MM.1S (cell line): ENCODE results near the gene CHRNB4.

Experiments used
- DNase-seq: peaks from one replicate; pipeline ENCODE4 v3.0.0-alpha.2; 2015
- H2AFZ ChIP-seq: fragments of 300-600 bp; sonication (generic); 2 replicates; pipeline ENCODE4 v1.6.0; 2016; ENCODE audit warnings: antibody characterized with exemption, low read length
- H3F3A ChIP-seq: fragments of 300-600 bp; sonication (generic); 2 replicates; pipeline ENCODE4 v1.6.1; 2016; ENCODE audit warnings: mild to moderate bottlenecking, antibody characterized with exemption, low read length, moderate library complexity, mixed read lengths; ENCODE audit not compliant: insufficient read depth
- H3K27ac ChIP-seq: fragments of 300-600 bp; sonication (generic); 2 replicates; pipeline ENCODE4 v1.5.1; 2016; ENCODE audit warnings: mild to moderate bottlenecking, low read length
- H3K27me3 ChIP-seq: fragments of 300-600 bp; sonication (generic); replicated peaks from 2 replicates; pipeline ENCODE4 v1.6.0; 2016; ENCODE audit warnings: low read length; ENCODE audit not compliant: insufficient read depth
- H3K36me3 ChIP-seq: fragments of 300-600 bp; sonication (generic); replicated peaks from 2 replicates; pipeline ENCODE4 v1.6.1; 2016; ENCODE audit warnings: mild to moderate bottlenecking, low read length, mixed read lengths; ENCODE audit not compliant: insufficient read depth
- H3K4me1 ChIP-seq: fragments of 300-600 bp; sonication (generic); 2 replicates; pipeline ENCODE4 v1.6.1; 2016; ENCODE audit warnings: low read length, mixed read lengths
- H3K4me2 ChIP-seq: fragments of 300-600 bp; sonication (generic); 2 replicates; pipeline ENCODE4 v1.6.0; 2016; ENCODE audit warnings: low read depth, low read length
- H3K4me3 ChIP-seq: fragments of 300-600 bp; sonication (generic); 2 replicates; pipeline ENCODE4 v1.5.1; 2016; ENCODE audit warnings: low read length, mixed read lengths
- H3K79me2 ChIP-seq: fragments of 300-600 bp; sonication (generic); 2 replicates; pipeline ENCODE4 v1.6.1; 2016; ENCODE audit warnings: mixed run types, low read length, mixed read lengths
- H3K9ac ChIP-seq: fragments of 300-600 bp; sonication (generic); 2 replicates; pipeline ENCODE4 v1.6.1; 2016; ENCODE audit warnings: low read length, mixed read lengths
- H3K9me2 ChIP-seq: fragments of 300-600 bp; sonication (generic); replicated peaks from 2 replicates; pipeline ENCODE4 v1.6.1; 2016; ENCODE audit warnings: mild to moderate bottlenecking, low read length, mixed read lengths; ENCODE audit not compliant: insufficient read depth
- H3K9me3 ChIP-seq: fragments of 300-600 bp; sonication (generic); replicated peaks from 2 replicates; pipeline ENCODE4 v1.6.1; 2016; ENCODE audit warnings: mild to moderate bottlenecking, low read length, mixed read lengths; ENCODE audit not compliant: insufficient read depth
- H4K20me1 ChIP-seq: fragments of 300-600 bp; sonication (generic); 2 replicates; pipeline ENCODE4 v1.6.1; 2016; ENCODE audit warnings: mild to moderate bottlenecking, low read length, moderate library complexity, mixed read lengths; ENCODE audit not compliant: insufficient read depth
- EZH2 ChIP-seq: fragments of 300-600 bp; sonication (generic); optimal IDR thresholded peaks from 2 replicates; pipeline ENCODE3; 2017; ENCODE audit warnings: low read depth, mild to moderate bottlenecking, antibody characterized with exemption, low read length, mixed read lengths
- EZH2phosphoT487 ChIP-seq: fragments of 300-600 bp; sonication (generic); IDR thresholded peaks from 2 replicates; pipeline ENCODE4 v1.6.1; 2018; ENCODE audit warnings: antibody characterized with exemption, low read length
- TF ChIP-seq, protein P1 (sequence below): fragments of 300-600 bp; sonication (generic); IDR thresholded peaks from 2 replicates; pipeline ENCODE4 v1.5.1; 2016; ENCODE audit warnings: antibody characterized with exemption, low read length, mixed read lengths

The CHRNB4 gene

GRCh38 chr15:78599189-78599588 is 41.8 kb downstream of the CHRNB4 start:
- no peak overlapping the region for H3K9ac ChIP-seq
- no peak for DNase-seq
- H3F3A ChIP-seq: no peaks in the 10 kb centered on the region
- no peak overlapping the region for H3K4me3 ChIP-seq
- no peaks in the 10 kb centered on the region for H3K4me1 ChIP-seq
- no peak overlapping the region for H2AFZ ChIP-seq
- H3K79me2 ChIP-seq: no peaks in the 10 kb centered on the region
- H3K36me3 ChIP-seq: no peaks in the 10 kb centered on the region
- no peaks in the 10 kb centered on the region for H3K27me3 ChIP-seq
- H3K4me2 ChIP-seq: no peak overlapping the region
- H4K20me1 ChIP-seq: no peaks in the 10 kb centered on the region
- H3K9me2 ChIP-seq: no peaks in the 10 kb centered on the region
- TF ChIP-seq EZH2phosphoT487: no peak
- no peak for TF ChIP-seq EZH2
- TF ChIP-seq, protein P1, sequence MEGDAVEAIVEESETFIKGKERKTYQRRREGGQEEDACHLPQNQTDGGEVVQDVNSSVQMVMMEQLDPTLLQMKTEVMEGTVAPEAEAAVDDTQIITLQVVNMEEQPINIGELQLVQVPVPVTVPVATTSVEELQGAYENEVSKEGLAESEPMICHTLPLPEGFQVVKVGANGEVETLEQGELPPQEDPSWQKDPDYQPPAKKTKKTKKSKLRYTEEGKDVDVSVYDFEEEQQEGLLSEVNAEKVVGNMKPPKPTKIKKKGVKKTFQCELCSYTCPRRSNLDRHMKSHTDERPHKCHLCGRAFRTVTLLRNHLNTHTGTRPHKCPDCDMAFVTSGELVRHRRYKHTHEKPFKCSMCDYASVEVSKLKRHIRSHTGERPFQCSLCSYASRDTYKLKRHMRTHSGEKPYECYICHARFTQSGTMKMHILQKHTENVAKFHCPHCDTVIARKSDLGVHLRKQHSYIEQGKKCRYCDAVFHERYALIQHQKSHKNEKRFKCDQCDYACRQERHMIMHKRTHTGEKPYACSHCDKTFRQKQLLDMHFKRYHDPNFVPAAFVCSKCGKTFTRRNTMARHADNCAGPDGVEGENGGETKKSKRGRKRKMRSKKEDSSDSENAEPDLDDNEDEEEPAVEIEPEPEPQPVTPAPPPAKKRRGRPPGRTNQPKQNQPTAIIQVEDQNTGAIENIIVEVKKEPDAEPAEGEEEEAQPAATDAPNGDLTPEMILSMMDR: no peak
- no peak overlapping the region for H3K27ac ChIP-seq
- no peaks in the 10 kb centered on the region; the same call in 1 of the 2 replicates for H3K9me3 ChIP-seq

DNA sequence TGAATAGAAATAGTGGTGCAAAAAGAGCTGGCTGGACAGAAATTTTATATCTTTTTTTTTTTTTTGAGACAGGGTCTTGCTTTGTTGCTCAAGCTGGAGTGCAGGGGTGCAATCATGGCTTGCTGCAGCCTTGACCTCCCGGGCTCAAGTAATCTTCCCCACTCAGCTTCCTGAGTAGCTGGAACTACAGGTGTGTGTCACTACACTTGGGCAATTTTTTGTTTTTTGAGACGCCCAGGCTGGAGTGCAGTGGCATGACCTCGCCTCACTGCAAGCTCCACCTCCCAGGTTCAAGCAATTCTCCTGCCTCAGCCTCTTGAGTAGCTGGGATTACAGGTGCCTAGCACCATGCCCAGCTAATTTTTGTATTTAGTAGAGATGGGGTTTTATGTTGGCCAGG is 42.7 kb downstream of the CHRNB4 start:
- TF ChIP-seq EZH2phosphoT487 (no peak), EZH2 (no peak)
- TF ChIP-seq, protein P1: no peak
- no peak overlapping the region for H3K27ac ChIP-seq
- H3K27me3 ChIP-seq: no peaks in the 10 kb centered on the region
- H3K4me1 ChIP-seq: no peaks in the 10 kb centered on the region
- DNase-seq: no peak
- no peak overlapping the region for H2AFZ ChIP-seq
- H3K79me2 ChIP-seq: no peaks in the 10 kb centered on the region
- H3K9me3 ChIP-seq: no peaks in the 10 kb centered on the region; the same call in 1 of the 2 replicates
- H3K4me2 ChIP-seq: no peak overlapping the region
- H3K4me3 ChIP-seq: no peak overlapping the region
- H3K36me3 ChIP-seq: no peaks in the 10 kb centered on the region
- no peak overlapping the region for H3K9ac ChIP-seq
- H4K20me1 ChIP-seq: no peaks in the 10 kb centered on the region
- H3F3A ChIP-seq: no peaks in the 10 kb centered on the region
- H3K9me2 ChIP-seq: no peaks in the 10 kb centered on the region

GRCh38 chr15:78597583-78597982 is 43.4 kb downstream of the CHRNB4 start:
- Histone ChIP-seq H3F3A (no peaks in the 10 kb centered on the region), H3K9ac (no peak overlapping the region), H2AFZ (no peak overlapping the region), H3K79me2 (no peaks in the 10 kb centered on the region), H3K4me3 (no peak overlapping the region), H3K4me2 (no peak overlapping the region), H4K20me1 (no peaks in the 10 kb centered on the region), H3K9me2 (no peaks in the 10 kb centered on the region), H3K27ac (no peak overlapping the region), H3K9me3 (no peaks in the 10 kb centered on the region; the same call in 1 of the 2 replicates), H3K27me3 (no peaks in the 10 kb centered on the region), H3K4me1 (no peaks in the 10 kb centered on the region), H3K36me3 (no peaks in the 10 kb centered on the region)
- no peak for TF ChIP-seq EZH2phosphoT487
- TF ChIP-seq, protein P1: no peak
- no peak for TF ChIP-seq EZH2
- no peak for DNase-seq
